Kidney glomerular epithelial cell (primary cell): ENCODE measurements around the gene GHR.
"Not testable (repeated sequence)": the region's sequence is repeated elsewhere in the genome, so short reads cannot be mapped to it uniquely, and the experiment has no call there.

Experiments
- DNase-seq: peaks from one replicate; lab custom pipeline; 2025; lab: John Stamatoyannopoulos, UW

Gene GHR

GRCh38 chr5:42569953-42570548, 146.8 kb downstream of the GHR start:
- DNase-seq, result no peak

- no peak for DNase-seq
Observed at GRCh38 chr5:42570966-42571960, 148.0 kb downstream of the GHR start.

GRCh38 chr5:42572313-42572712, 149.1 kb downstream of the GHR start:
- DNase-seq, result no peak

- no peak for DNase-seq
Observed at GRCh38 chr5:42573386-42573785, 150.1 kb downstream of the GHR start.

- not testable (repeated sequence) for DNase-seq
Observed at GRCh38 chr5:42575914-42576313, 152.7 kb downstream of the GHR start.

- DNase-seq, result not testable (repeated sequence)
Observed at GRCh38 chr5:42578901-42579300, 155.7 kb downstream of the GHR start.

- no peak for DNase-seq
Observed at GRCh38 chr5:42579320-42579719, 156.1 kb downstream of the GHR start.

- no peak for DNase-seq
Observed at GRCh38 chr5:42581845-42582244, 158.6 kb downstream of the GHR start.

- no peak for DNase-seq
Observed at GRCh38 chr5:42582723-42583122, 159.5 kb downstream of the GHR start.

GRCh38 chr5:42583322-42583721, 160.1 kb downstream of the GHR start:
- peak; percentile 57 for DNase-seq

GRCh38 chr5:42586625-42587024, 163.4 kb downstream of the GHR start:
- DNase-seq, result no peak

GRCh38 chr5:42587096-42587723, 164.0 kb downstream of the GHR start:
- DNase-seq, result no peak

- DNase-seq, result no peak
Observed at GRCh38 chr5:42590566-42590965, 167.3 kb downstream of the GHR start.

GRCh38 chr5:42591015-42591414, 167.8 kb downstream of the GHR start:
- DNase-seq, result no peak

GRCh38 chr5:42592401-42593140, 169.3 kb downstream of the GHR start:
- DNase-seq, result no peak

- DNase-seq, result no peak
Observed at GRCh38 chr5:42593591-42593990, 170.4 kb downstream of the GHR start.

GRCh38 chr5:42595597-42595996, 172.4 kb downstream of the GHR start:
- no peak for DNase-seq

GRCh38 chr5:42596817-42597216, 173.6 kb downstream of the GHR start:
- DNase-seq, result no peak

GRCh38 chr5:42597318-42597937, 174.2 kb downstream of the GHR start:
- no peak for DNase-seq

- DNase-seq, result no peak
Observed at GRCh38 chr5:42598311-42598710, 175.1 kb downstream of the GHR start.

GRCh38 chr5:42599106-42599505, 175.9 kb downstream of the GHR start:
- DNase-seq, result no peak

GRCh38 chr5:42600441-42600840, 177.2 kb downstream of the GHR start:
- no peak for DNase-seq
